Measurements from ENCODE around the gene TEAD3.

Gene TEAD3

DNA sequence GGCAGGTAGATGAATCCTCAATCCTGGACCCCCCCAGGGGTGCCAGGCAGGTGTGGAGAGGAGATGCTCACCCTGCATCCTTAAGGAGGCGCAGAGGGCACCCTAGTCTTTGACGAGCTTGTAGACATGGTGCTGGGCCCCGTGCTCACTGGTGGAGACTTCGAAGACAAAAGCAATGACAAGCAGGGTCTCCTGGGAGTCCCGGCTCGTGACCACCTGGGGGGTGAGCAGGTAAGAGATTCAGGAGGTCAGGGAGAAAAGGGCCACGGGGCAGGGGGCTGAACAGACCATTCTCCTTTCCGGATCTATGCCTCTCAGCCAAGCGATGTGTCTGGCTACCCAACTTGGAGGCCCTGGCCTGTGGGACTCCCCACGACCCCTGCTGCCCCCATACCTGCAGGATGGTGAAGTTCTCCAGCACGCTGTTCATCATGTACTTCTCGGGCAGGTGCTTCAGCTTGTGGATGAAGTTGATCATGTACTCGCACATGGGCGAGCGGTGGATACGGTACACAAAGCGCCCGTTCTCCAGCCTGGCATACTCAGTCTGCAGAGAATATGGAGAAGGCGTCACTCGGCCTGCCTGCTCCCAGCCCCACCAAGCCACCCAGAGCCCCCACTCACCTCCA, 21.8 kb downstream of the TEAD3 start:
- no peak for DNase-seq (ENCODE audit: low read depth)

DNA sequence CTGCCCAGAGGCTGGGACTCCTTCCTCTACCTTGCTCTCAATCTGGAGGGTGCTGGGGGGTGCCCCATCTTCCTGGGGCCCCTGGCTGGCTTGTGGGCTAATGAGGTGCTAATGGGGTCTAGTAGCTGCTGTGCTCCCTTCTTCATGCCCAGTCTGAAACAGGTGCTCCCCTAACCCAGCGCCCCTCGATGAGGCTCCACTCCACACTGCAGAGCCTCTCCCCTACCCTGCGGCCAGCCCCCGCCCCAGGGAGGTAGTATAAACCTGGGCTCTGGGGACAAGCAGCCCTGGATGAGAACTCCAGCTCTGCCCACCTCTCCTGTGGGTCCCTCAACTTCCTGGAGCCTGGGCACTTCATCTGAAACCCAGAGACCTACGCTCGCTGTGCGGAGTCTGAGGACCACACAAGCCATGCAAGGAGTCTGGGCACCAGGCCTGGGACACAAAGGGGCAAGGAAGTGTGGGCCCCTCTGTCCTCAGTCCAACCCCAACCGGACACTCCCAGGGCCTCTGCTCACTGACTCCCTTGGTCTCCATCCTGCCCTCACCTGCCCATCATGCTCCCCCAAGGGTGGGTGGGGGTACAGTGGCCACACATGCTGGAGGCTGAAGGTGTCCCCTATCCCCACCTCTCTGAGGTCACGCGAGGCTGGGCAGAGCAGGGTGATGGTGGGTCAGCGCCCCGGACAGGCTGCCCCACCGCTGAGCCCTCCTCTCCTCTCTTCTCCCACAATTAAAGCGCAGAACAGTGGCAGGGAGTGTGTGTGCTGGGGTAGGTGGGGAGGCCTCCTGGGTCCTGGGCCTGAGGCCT, 22.5 kb downstream of the TEAD3 start:
- no peak for DNase-seq (ENCODE audit: low read depth)

DNA sequence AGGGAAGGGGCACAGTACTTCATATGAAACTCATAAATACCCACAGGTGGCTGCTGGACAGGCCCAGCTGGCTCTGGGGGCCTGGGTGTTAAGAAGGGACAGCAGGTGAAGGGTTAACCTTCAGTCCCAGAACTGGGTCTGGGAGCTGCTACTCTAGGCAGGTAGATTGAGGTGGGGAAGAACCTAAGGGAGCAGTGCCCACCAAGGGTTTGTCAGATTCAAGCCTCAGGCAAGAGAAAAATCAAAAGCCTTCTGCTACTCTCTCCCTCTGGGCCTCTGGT, 23.1 kb downstream of the TEAD3 start:
- no peak for DNase-seq (ENCODE audit: low read depth)

DNA sequence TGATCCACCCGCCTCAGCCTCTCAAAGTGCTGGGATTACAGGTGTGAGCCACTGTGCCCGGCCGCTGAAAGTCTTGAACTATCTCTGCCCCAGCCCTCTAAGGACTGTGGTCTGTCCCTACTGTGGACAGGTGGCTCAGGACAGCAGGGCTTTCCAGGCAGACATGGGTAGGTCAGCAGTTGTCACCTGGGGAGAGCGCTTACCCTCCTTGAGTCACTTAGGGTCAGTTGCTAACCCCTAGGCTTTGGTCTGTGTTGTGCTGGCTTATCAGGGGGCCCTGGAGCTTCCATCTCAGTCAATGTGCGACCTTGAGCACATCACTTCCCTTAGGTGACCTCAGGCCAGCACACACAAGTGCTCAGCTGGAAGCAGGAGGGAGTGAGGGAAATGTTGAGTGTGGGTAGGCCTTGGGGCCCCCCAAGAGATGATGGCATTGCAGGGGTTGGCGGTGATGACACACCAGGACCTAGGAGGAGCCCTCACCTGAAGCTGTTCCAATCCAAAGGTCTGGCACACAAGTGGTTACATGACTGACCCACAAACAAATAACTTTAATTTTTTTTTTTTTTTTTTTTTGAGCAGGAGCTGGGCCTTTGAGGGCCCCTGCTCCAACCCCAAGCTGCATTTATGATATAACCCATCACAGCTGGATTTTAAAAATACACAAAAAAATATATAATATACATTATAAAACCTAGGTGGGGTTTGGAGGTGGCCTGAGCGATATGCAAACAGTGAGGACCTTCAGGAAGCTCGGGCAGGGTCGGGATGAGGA, 23.6 kb downstream of the TEAD3 start:
- DNase-seq (ENCODE audit: low read depth) = no peak

DNA sequence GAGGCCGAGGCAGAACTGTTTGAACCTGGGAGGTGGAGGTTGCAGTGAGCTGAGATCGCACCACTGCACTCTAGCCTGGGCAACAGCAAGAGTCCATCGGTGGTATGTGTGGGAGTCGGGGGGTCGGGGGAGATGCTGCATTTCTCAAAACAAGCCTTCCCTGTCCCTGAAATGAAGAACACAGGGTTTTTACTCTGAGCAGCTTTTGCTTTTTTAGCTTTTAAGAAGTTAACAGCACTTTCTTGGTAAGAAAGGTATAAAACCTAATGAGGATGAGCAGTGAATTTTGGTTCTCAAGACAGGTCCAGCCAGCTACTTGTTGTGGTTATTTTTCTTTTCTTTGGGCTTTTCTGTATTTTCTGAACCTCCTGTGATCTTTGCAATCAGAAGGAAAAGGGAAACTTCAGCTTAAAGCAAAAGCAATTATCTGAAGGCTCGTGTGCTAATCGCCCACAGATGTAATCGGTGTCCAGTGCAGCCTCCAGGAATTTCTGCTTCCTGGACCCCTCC, 25.0 kb downstream of the TEAD3 start:
- DNase-seq (ENCODE audit: low read depth) = no peak

DNA sequence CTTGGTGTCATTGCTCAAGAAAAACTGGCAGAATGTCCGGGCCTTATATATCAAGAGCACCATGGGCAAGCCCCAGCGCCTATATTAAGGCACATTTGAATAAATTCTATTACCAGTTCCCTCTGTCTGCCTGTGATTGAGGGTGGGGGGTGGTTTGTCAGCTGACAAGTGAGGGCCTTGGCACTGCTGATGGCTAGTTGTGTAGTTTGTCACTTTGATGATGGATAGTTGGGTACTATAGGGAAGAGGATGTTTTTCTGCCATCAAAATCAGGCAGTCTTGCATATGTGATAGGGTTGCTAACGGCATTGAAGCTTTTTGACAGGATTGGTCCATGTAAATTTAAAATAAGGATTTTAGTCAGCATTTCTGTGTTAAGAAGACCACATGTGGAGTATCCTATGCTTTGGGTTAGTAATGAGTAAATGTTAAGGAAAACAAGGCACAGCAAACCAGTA, 26.2 kb downstream of the TEAD3 start:
- DNase-seq (ENCODE audit: low read depth) = no peak

DNA sequence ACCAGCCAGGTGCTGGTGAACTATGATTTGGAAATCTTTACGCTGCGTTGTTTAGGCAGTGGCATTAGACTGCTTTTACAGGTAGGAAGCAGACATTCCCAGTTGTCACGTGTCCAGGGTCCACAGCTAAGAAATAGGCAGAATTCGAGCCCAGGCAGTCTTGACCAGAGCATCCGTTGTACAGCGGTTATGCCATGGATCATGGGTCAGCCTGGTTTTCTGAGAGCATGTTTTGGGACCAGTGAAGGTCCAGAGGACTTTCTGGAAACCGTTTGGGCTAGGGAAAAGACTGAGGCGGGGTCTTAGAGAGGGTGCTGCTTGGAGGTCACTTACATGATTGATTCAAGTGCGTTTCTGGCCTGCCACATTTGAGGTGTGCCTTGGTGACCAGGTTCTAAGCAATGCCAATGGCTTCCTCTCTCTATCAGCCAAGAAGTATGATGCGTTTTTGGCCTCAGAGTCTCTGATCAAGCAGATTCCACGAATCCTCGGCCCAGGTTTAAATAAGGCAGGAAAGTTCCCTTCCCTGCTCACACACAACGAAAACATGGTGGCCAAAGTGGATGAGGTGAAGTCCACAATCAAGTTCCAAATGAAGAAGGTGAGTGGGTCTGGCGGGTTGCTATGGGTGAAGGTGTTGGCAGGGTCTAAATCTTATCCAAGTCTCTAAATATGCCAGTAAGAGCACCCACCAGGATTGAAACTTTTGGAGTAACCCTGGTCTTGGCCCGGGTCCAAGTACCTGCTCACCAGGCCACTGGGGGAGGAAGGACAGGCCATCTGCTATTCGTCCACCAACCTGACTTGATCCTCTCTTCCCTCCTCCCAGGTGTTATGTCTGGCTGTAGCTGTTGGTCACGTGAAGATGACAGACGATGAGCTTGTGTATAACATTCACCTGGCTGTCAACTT, 26.9 kb downstream of the TEAD3 start:
- no peak for DNase-seq (ENCODE audit: low read depth)

DNA sequence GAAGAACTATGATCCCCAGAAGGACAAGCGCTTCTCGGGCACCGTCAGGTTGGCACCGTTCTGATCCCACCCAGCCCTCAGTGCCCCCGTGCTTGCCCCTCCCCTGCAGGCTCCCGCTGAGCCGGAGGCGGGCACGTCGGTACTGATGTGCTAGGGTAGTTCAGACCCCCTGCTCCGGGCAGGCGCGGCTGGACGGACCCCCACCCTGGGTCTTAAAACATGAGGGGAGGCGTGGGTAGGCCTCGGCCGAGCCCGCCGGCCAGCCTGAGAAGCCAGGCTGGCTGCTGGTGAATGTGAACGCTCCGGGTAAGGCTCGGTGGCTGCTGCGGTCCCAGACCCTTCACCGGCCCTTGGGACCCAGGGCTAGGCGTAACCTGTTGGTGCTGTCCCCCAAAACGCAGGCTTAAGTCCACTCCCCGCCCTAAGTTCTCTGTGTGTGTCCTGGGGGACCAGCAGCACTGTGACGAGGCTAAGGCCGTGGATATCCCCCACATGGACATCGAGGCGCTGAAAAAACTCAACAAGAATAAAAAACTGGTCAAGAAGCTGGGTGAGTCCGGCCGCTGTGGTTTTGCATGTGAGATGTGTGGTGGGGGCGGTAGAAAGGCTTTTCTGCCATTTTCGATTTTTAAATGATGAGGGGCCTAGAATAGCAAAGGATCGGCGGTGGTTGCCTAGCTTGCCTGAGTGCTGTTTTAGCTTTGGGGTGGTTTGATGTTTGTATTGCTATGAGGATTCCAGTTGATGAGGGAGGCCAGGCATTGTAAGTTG, 27.7 kb downstream of the TEAD3 start:
- DNase-seq (ENCODE audit: low read depth) = no peak

DNA sequence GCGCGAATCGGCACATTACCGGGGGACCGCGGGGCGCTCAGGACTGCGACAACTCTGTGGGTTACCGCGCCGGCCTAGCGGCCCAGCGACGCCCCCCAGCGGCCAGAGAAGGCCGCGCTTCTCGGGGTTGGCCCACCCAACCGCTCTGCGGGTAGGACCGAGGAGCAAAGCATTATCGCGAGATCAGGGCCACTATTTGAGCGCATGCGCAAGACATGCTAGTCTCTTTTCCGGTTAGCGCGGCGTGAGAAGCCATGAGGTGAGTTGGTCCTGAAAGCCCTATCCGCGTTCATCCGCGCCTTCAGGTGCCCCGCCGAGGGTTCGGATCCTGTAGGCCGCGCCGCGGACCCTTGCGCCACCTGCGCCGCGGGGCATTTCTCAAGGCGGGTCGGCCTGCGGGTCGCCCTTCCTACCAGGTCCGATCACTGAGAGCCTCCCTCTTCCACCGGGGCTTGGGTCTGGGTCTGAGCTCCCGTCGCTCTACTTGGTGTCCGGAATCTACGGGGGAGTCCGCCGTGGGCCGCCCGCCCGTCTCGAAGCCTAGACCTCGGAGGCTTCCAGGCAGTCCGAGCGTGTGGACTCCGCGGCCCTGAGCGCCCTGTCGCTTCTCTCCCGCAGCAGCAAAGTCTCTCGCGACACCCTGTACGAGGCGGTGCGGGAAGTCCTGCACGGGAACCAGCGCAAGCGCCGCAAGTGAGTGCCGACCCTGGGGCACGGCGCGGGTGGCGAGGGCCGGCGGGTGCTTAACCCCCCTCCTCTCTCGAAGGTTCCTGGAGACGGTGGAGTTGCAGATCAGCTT, 28.5 kb downstream of the TEAD3 start, which contains the start of gene RPL10A:
Gene RPL10A (plus strand): TSS at position 221 of the 799 bp plus-strand sequence. CDS start 34 bp downstream, at position 255.
- DNase-seq (ENCODE audit: low read depth) = peak; percentile 78

DNA sequence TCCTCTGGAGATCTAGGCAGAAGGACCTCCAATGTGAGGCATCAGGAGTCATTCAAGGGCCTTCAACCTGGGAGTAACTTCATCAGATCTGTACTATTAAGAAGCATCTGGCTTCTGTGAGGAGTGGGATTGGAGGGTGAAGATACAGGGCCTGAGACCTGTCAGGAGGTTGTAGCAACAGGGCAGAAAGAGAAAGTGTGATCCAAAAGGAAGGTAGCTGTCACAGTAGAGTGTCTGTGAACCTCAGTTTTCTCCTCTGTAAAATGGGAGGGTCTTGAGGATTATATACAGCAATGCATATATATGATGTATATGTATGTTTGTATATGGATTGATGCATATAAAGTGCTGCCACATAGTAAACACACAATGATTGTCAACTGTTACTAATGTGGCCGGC, 31.2 kb downstream of the TEAD3 start:
- DNase-seq (ENCODE audit: low read depth) = no peak

DNA sequence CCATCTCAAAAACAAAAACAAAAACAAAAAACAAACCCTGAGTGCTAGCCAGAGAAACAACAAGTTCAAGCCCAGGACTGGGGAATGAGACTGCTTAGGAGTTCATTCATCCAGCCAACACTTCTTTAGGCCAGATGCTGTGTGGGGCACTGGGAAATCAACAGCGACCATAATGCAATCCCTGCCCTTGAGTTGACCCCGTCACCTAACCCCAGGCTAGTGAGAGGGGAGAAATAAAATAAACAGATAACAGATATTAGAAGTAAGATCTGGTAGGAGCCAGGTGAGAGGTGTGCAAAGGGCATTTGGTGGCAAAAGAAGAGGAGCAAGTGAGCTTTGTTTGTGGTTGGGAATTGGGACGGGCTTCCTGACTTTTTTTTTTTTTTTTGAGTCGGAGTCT, 33.6 kb downstream of the TEAD3 start:
- no peak for DNase-seq (ENCODE audit: low read depth)

DNA sequence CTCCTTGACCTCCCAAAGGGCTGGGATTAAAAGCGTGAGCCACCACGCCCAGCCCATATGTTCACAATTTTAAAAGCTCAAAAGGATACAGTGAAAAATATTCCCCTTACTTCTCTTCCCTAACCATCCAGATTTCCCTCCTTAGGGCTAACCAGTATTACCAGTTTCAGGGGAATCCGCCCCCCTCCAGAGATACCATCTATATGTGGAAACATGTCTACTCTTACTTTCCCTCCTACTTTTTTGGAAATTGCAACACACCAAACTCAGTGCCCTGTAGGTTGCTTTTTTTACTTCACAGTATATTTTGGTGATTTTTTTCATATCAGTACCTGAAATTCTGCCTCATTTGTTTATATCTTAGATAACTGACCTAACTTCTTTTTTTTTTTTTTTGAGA, 35.6 kb downstream of the TEAD3 start:
- DNase-seq (ENCODE audit: low read depth) = no peak

DNA sequence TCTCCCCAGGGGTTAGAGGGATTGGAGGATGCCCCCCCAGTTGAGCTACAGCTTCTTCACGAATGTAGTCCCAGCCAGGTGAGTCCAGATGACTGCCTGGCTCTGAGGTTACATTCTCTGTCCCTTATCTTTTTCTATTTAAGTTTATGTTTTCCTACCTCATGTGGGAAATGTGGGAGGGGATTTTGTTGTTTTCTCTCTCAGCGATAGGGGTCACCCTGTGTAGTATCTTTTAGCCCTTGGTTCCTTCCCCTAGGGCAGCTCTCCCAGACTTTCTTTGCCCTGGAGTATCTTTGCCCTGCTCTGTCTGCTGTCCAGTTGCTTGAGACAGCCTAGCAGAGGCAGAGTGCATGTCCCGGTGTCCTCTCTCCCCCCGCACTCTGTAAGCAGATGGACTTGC, 39.0 kb downstream of the TEAD3 start:
- DNase-seq (ENCODE audit: low read depth) = no peak

DNA sequence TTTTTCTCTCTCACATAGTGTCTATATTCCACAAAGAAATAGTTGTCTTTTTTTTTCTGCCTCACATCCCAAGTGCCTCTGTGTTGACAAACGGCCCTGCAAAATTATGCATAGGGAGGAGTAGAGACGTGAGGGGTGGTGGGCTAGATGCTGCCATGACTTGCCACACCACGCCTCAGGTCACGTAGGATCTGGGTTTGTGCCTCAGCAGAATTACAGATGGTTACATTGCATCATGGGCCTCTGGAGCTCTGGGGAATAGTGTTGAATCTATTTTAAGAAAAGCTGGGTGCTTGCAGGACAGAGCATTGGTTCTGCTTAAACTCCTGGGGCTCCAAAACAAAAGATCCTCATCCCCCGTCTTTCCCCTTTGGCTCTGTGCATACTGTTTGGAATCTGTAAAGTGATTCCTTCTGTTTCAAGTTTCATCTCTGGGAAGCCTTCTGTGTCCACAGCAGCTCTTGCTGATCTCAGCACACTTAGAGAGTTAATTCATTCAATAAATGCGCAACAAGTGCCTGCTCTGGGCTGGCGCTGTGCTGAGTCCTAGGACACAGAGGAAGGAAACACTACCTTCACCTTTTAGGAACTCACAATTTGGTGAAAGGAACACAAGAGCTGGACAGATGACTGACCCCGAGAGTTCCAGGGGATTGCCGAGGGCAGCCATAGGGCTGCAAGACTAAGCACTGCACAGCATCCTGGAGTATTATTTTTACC, 42.3 kb downstream of the TEAD3 start:
- no peak for DNase-seq (ENCODE audit: low read depth)

DNA sequence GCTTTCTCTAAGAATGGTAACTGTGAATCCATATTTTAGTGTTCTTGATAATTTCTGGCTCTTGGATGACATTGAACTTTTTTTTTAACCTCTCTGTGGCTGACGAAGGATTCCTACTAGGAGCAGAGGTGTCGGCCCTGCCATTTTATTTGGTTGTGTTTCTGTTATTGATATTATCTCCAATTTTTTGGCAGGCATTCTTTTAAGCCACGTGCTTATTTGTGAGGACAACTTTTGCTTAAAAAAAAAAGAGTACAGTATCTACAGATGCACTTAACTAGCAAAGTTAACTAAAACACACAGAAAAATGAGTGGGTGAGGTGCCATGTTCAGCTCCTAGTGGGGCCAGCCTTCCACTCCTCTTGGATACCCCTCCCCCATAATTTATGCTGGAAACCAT, 43.6 kb downstream of the TEAD3 start:
- DNase-seq (ENCODE audit: low read depth) = no peak

DNA sequence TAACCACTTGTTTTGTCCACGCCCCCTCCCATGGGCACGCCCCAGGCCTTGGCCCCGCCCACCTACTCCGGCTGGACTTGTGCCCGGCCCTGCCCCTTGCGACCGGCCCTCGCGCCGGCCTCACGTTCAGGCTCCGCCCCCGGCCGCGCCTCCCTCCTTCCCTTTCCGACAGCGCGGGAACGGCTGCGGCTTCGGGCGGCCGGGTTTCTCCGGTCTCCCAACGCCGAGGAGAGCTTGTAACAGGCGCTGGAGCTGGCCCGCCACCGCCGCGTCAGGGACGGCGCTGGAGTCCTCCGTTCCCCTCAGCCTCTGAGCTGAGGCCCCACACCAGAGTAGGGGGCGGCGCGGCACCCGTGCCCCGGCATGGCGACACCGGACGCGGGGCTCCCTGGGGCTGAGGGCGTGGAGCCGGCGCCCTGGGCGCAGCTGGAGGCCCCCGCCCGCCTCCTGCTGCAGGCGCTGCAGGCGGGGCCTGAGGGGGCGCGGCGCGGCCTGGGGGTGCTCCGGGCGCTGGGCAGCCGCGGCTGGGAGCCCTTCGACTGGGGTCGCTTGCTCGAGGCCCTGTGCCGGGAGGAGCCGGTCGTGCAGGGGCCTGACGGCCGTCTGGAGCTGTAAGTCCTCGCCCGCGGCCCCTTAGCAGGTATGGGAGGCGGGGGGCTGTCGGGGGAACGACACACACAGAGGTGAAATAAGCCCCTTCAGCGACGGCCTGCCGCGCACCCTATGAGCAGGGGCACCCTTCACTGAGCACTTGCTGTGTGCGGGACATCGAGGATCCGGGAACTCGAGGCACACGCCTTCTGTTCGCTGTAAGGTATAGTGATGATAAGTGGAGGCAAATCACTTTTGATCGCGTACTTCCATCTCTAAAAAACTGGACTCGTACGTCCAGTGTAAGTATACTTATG, 44.4 kb downstream of the TEAD3 start, which contains the start of gene FANCE:
Gene FANCE (plus strand): TSS at position 156 of the 908 bp plus-strand sequence. CDS start 208 bp downstream, at position 364.
- peak; percentile 50 for DNase-seq (ENCODE audit: low read depth)

DNA sequence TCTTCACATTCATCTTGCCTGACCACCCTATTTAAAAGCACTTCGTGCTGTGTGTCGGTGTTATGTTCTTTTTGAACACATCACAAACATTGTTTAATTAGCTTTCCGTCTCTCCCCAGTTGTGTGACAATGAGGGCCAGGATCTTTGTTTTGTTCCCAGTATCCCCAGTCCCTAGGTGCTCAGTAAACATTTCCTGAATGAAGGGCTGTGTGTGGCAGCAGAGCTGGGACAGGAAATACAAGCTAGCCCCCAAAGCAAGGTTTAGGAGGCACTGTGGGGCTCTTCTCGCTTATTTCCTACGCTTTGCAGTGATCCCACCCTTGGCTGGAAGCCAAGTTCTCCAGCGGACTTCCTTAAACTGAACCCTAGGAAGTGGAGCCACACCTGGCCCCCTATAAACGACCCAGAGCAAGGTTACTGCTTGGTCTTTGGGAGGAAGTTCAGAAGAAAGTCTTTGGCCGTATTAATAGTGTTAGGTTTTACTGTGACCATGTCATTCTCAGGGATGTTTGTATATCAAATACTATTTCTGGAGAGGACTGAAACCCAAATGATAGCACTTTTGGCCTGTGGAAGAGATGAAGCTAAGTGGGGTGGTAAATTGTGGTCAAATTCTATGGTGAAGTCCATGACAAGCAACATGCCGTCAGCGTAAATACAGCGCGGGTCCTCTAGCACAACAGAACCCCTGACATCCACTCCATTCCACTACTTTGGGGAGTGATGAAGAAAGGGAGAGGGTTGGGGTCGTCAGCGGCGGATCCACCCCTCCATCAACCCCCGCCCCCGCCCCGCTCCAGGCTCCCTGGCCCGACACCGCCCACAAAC, 45.3 kb downstream of the TEAD3 start:
- no peak for DNase-seq (ENCODE audit: low read depth)

Data from non-pigmented ciliary epithelial cell (primary cell).